K562 (cell line): ENCODE results near the gene FAIM. TPM values are rescaled to one million over a fixed set of nuclear protein-coding genes. Genes with fewer than 3 reads are reported as not detected.

Experiments used
- BRCA1 ChIP-seq, 2 experiments: fragments of 450-650 bp in 1 of 2; sonication (generic) in 1 of 2; formaldehyde crosslinking in 1 of 2; IDR thresholded peaks; 2 replicates each; pipeline versions ENCODE4 v1.5.0 to v1.6.1; 2017 to 2020; ENCODE audit warnings: mild to moderate bottlenecking in 1 of 2, missing genetic modification reagents in 1 of 2
- CEBPB ChIP-seq: fragments of 450-650 bp; IDR thresholded peaks from 2 replicates; pipeline ENCODE4 v1.6.1; 2016; ENCODE audit warnings: missing genetic modification characterization, missing compliant biosample characterization
- CHD4 ChIP-seq: fragments of 200-600 bp; sonication (generic); IDR thresholded peaks from 3 replicates; pipeline ENCODE4 v1.6.1; 2012; ENCODE audit warnings: low read depth, mild to moderate bottlenecking, mixed read lengths, low read length, inconsistent platforms; ENCODE audit not compliant: insufficient read depth, insufficient replicate concordance, poor library complexity, severe bottlenecking
- EP400 ChIP-seq: fragments of 450-650 bp; IDR thresholded peaks from 2 replicates; pipeline ENCODE4 v1.6.1; 2017; ENCODE audit warnings: antibody characterized with exemption, mild to moderate bottlenecking, moderate library complexity
- GTF2F1 ChIP-seq: IDR thresholded peaks from 2 replicates; pipeline ENCODE4 v1.6.1; 2011; ENCODE audit warnings: low read depth, low read length, improper control_type of control experiment
- HCFC1 ChIP-seq: IDR thresholded peaks from 2 replicates; pipeline ENCODE4 v1.6.1; 2012; ENCODE audit warnings: low read depth, low read length, improper control_type of control experiment
- HEY1 ChIP-seq: fragments of 250-450 bp; sonication (Bioruptor Pico); IDR thresholded peaks from 2 replicates; pipeline ENCODE4 v1.5.0; 2020; ENCODE audit warnings: mild to moderate bottlenecking, moderate library complexity, borderline replicate concordance
- ILF3 ChIP-seq: fragments of 450-650 bp; IDR thresholded peaks from 2 replicates; pipeline ENCODE4 v1.6.1; 2018; ENCODE audit warnings: antibody characterized with exemption, mild to moderate bottlenecking, moderate library complexity, borderline replicate concordance
- JUND ChIP-seq, 2 experiments: IDR thresholded peaks; 2 replicates in 1 of 2; 3 replicates in 1 of 2; pipeline ENCODE4 v1.6.1; 2011; ENCODE audit warnings: borderline replicate concordance in 2 of 2, low read depth in 2 of 2, low read length in 2 of 2, improper control_type of control experiment in 1 of 2, missing biosample characterization in 1 of 2, missing genetic modification characterization in 1 of 2, missing genetic modification reagents in 1 of 2
- MTF1 ChIP-seq: fragments of 250-450 bp; sonication (Bioruptor Pico); IDR thresholded peaks from 2 replicates; pipeline ENCODE4 v1.9.0; 2021; ENCODE audit warnings: moderate library complexity, mild to moderate bottlenecking, inconsistent platforms, borderline replicate concordance
- NCOR1 ChIP-seq: fragments of 450-650 bp; IDR thresholded peaks from 2 replicates; pipeline ENCODE4 v1.6.1; 2016; ENCODE audit warnings: mild to moderate bottlenecking, moderate library complexity
- REST ChIP-seq, 2 experiments: fragments of 450-650 bp; formaldehyde crosslinking in 1 of 2; IDR thresholded peaks; 2 replicates each; pipeline versions ENCODE4 v1.4.0 to v1.6.1; 2014 to 2020; ENCODE audit warnings: mild to moderate bottlenecking in 2 of 2, borderline replicate concordance in 1 of 2, low read depth in 1 of 2
- SAFB ChIP-seq: fragments of 200-400 bp; formaldehyde crosslinking; IDR thresholded peaks from 2 replicates; pipeline ENCODE4 v1.6.1; 2017; ENCODE audit warnings: low read depth, low read length, borderline replicate concordance
- SMC3 ChIP-seq: conservative IDR thresholded peaks from 2 replicates; pipeline ENCODE4 v1.6.1; 2011; ENCODE audit warnings: low read depth, low read length, improper control_type of control experiment; ENCODE audit not compliant: insufficient read depth
- TAF7 ChIP-seq: fragments of 450-650 bp; IDR thresholded peaks from 2 replicates; pipeline ENCODE4 v1.6.1; 2016; ENCODE audit warnings: missing genetic modification characterization, missing compliant biosample characterization
- ZBTB7A ChIP-seq: IDR thresholded peaks from 2 replicates; pipeline ENCODE4 v1.6.1; 2011; ENCODE audit warnings: low read depth, mild to moderate bottlenecking, low read length, moderate library complexity, borderline replicate concordance; ENCODE audit not compliant: control insufficient read depth
- ZNF143 ChIP-seq: sonication (generic); formaldehyde crosslinking; IDR thresholded peaks from 2 replicates; pipeline ENCODE4 v1.9.0; 2022; ENCODE audit warnings: mild to moderate bottlenecking, missing genetic modification reagents
- ZNF174 ChIP-seq: fragments of 250-450 bp; sonication (Bioruptor Pico); IDR thresholded peaks from 2 replicates; pipeline ENCODE4 v1.4.0; 2020; ENCODE audit warnings: mild to moderate bottlenecking
- ZNF408 ChIP-seq: fragments of 250-450 bp; sonication (Bioruptor Pico); IDR thresholded peaks from 2 replicates; pipeline ENCODE4 v1.4.0; 2020; ENCODE audit warnings: low read depth, mild to moderate bottlenecking, moderate library complexity
- polyA plus RNA-seq, 8 experiments: library from polyadenylated mRNA; depleted of rRNA in 4 of 8; stranded (reverse) in 5 of 8; unstranded in 3 of 8; fragments of >200 nt; fragmentation: Nextera tagmentation in 2 of 8; fragmentation: Illumina TruSeq in 1 of 8; extraction: Ambion mirVana in 2 of 8; extraction: Trizol in 1 of 8; gene quantifications; 2 replicates each; pipeline versions ENCODE4 v1.2.1 to v1.2.3, GENCODE V29; 2011 to 2014; ENCODE audit warnings: inconsistent platforms in 1 of 8, missing spikeins in 1 of 8
- total RNA-seq, 7 experiments: library from RNA; depleted of rRNA in 6 of 7; stranded (reverse); fragments of >200 nt in 6 of 7; fragmentation: Illumina TruSeq in 2 of 7; extraction: Trizol in 2 of 7; gene quantifications; 2 replicates each; pipeline versions ENCODE4 v1.2.1 to v1.2.3, GENCODE V29; 2011 to 2021; ENCODE audit warnings: low replicate concordance in 1 of 7

Gene FAIM
- total and polyA plus RNA-seq, 9 of the 15 experiments (the other 6 are each of a cell fraction or from before 2014, with no cell fraction given), result 2.5 to 7.9 (median 6.6) TPM

GRCh38 chr3:138594150-138594934, 14.2 kb upstream of the FAIM start, which contains the start of gene CEP70 (continued):
- TF ChIP-seq JUND (IDR thresholded peaks at IDR 0.05; ENCODE audit: borderline replicate concordance, low read depth, low read length), result peak; percentile 52
- peak; percentile 51; the same call in 2 of the 3 replicates for TF ChIP-seq JUND (tag; IDR thresholded peaks at IDR 0.05; ENCODE audit: borderline replicate concordance, low read depth, low read length)
- peak; percentile 24; the same call in 1 of the 2 replicates for TF ChIP-seq NCOR1
- no peak for TF ChIP-seq MTF1
- TF ChIP-seq EP400, result peak; percentile 71
- peak; percentile 87 for TF ChIP-seq ZBTB7A
- TF ChIP-seq SMC3, result peak; percentile 75
- TF ChIP-seq BRCA1 (IDR thresholded peaks at IDR 0.05), result no peak
- TF ChIP-seq BRCA1 (CRISPR knock-in tag; IDR thresholded peaks at IDR 0.05), result no peak
- TF ChIP-seq HEY1 (CRISPR knock-in tag), result no peak
- TF ChIP-seq TAF7 (tag), result no peak
- peak; percentile 92 for TF ChIP-seq REST (IDR thresholded peaks at IDR 0.05; ENCODE audit: borderline replicate concordance)
- no peak for TF ChIP-seq REST (CRISPR knock-in tag; IDR thresholded peaks at IDR 0.05; ENCODE audit: low read depth)
- TF ChIP-seq SAFB, result no peak
- TF ChIP-seq CHD4, result no peak
- TF ChIP-seq ILF3, result no peak
- TF ChIP-seq ZNF143, result no peak
- TF ChIP-seq ZNF408, result no peak
- TF ChIP-seq HCFC1, result peak; percentile 55; the same call in 1 of the 2 replicates
- 0 out of 2 replicates have a peak, but pooled peaks have one; percentile 16 for TF ChIP-seq GTF2F1
- no peak for TF ChIP-seq ZNF174
- peak; percentile 97 for TF ChIP-seq CEBPB
